ENCODE data around the gene RPL36A.

RPL36A gene

DNA sequence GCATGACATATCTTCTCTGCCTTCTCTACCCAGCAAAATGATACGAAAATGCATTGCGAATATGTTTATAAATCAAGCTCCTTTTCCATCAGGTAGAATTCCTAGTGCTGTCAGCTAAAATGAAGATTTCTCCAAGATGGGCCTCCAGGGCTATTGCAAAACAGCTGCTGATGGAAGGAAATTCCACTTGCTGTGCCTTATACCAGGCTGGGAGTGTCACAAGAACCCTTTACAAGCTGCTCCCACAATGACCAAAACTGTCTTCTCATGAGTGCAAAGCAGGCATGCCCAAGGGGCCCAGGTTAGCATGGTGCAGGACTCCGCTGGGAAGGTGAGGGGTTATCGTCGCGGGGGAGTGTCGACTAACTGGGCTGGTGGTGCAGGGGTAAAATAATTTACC, 25.9 kb downstream of the RPL36A start:
- TF ChIP-seq, protein P1, sequence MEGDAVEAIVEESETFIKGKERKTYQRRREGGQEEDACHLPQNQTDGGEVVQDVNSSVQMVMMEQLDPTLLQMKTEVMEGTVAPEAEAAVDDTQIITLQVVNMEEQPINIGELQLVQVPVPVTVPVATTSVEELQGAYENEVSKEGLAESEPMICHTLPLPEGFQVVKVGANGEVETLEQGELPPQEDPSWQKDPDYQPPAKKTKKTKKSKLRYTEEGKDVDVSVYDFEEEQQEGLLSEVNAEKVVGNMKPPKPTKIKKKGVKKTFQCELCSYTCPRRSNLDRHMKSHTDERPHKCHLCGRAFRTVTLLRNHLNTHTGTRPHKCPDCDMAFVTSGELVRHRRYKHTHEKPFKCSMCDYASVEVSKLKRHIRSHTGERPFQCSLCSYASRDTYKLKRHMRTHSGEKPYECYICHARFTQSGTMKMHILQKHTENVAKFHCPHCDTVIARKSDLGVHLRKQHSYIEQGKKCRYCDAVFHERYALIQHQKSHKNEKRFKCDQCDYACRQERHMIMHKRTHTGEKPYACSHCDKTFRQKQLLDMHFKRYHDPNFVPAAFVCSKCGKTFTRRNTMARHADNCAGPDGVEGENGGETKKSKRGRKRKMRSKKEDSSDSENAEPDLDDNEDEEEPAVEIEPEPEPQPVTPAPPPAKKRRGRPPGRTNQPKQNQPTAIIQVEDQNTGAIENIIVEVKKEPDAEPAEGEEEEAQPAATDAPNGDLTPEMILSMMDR (IDR thresholded peaks at IDR 0.05; ENCODE audit: low read depth, low read length): no peak
- no peak overlapping the region for H3K4me3 ChIP-seq (ENCODE audit: low read depth, low read length)

DNA sequence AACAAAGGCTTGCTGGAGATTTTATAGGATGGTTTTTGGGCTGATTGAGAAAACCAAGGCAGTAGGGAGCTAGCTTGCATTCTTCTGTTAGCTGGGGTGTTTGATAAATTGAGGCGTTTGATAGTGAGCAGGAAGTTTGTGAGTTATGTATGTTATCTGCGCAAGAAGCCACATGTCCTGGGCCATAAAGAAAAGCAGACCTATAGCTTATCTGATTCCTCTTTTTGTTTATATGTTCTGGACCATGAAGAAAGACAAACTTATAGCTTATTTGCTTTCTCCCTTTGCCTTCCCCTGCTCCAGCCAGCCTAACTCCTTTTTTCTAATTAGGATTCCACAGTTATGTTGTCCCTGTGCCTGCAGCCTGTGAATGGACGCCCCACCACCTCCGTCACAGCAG, 26.4 kb downstream of the RPL36A start:
- H3K4me3 ChIP-seq (ENCODE audit: low read depth, low read length): no peak overlapping the region

DNA sequence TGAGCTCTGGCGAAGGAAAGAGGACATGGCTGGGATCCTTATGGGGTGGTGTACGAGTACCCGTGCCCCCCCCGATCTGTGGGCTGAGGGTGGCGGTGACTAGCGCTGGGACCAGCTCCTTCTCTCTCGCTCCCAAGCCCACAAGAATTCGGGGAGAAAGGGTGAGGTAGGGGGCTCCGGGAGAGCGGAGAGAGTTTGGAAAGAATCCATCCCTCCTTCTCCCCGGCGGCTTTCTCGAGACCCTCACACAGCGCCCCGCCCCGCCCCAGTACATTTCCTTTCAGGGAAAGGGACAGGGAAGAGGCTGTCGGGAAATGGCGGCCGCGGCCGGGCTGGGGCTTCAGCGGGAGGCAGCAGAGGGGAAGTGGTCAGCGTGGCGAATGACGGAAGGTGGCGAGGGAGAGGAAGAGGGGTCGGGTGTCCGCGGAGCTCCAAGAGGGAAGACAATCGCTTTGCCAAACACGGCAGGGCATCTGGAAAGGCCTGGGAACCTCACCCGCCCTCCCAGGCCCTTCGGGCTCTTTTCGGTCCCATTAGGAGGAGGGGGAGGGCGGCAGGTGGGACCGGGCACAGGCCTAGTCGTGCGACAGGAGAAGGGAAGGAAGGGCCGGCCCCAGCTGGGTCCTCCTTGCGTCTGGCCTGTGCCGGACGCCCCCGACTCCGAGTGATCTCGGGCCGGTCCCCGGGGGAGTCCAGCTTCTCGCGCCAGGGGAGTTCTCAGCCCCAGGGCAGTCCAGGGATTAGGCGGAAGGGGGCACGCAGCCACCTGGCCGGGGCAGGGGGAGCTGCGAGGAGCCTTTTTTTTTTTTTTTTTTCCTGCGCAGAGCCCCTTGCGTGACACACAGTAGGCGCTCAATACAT, 27.4 kb downstream of the RPL36A start:
- H3K4me3 ChIP-seq (ENCODE audit: low read depth, low read length): peak overlapping the region; percentile 52
- TF ChIP-seq, protein P1 (IDR thresholded peaks at IDR 0.05; ENCODE audit: low read depth, low read length): no peak

More for the DNA sequence above, 26.4 kb downstream of the RPL36A start:
- TF ChIP-seq, protein P1 (IDR thresholded peaks at IDR 0.05; ENCODE audit: low read depth, low read length): no peak

DNA sequence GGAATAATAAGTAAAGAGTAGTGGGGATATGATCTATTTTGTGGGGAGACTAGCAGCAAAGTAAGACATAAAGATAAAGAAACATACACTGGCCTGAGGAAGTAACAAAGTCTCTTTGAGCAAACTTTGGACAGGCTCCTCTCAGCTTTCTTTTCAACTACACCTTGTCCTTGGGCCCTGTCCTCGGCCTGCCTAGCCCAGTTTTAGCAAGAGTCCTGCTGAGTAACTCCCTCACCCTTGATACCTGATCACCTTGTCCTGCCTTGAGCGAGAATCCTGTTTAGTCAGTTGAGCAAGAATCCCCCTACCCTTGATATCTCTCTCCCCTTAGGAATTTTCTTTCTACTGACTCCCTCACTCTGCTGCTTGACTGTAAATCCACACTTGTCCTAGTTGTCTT, 28.7 kb downstream of the RPL36A start:
- no peak overlapping the region for H3K4me3 ChIP-seq (ENCODE audit: low read depth, low read length)
- TF ChIP-seq, protein P1 (IDR thresholded peaks at IDR 0.05; ENCODE audit: low read depth, low read length): no peak

DNA sequence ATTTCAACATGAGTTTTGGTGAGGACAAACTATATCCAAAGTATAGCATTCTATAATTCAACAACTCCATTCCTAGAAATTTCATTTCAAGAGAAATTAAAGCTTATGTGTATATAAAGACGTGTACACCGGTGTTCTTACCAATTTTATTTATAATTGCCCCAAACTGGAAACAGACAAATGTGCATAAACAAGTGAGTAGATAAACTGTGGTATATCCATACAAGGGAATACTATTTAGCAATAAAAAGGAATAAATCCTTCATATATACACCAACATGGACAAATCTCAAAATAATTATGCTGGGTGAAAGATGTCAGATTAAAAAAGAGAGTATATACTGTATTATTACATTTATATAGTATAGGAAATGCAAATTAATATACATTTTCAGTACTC, 37.1 kb downstream of the RPL36A start:
- H3K4me3 ChIP-seq (ENCODE audit: low read depth, low read length): no peak overlapping the region
- TF ChIP-seq, protein P1 (IDR thresholded peaks at IDR 0.05; ENCODE audit: low read depth, low read length): no peak

DNA sequence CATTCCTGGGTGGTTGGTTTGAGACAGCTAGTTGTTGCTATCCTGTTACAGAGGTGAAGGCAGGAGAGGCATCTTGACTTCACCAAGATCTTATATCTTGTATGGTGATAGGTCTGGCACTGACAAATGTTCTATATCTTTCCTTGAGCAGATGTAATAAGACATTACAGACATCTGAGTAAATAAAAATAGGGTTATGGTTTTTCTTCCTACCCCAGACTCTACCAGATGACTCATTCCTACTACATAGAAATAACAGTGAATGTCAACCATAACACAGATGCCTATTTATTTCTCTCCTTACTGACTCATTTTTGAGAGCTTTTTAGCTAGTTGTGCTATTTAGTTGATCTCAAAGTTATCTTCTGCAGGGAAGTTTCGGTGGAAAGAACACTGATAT, 39.1 kb downstream of the RPL36A start:
- no peak overlapping the region for H3K4me3 ChIP-seq (ENCODE audit: low read depth, low read length)
- TF ChIP-seq, protein P1 (IDR thresholded peaks at IDR 0.05; ENCODE audit: low read depth, low read length): no peak

DNA sequence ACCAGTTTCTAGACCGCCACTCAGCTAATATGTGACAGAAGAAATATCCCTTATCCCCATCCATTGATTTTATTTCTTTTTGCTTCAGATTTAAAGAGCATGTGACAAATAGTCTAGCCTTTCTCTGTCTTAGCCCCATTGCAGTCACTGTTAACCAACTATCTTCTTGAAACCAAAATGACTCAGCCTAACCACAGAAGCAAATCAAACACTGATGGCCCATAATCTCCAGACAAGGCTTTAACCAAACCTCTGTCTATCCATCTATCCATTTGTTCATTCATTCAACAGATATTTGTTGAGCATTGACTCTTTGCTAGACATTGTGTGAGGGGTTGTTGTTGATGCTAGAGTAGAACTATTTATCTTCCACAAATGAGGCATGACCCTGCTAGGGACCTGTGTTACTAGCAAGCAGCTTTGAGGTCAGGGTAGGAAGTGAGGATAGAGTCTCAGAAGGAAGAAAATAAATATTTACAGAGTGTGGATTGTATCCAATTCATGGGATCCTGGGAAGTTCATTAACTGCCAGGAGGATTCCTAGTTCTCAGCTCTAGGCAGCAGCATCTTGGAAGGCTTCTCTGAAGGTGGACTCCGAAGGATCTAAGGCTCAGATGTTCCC, 39.8 kb downstream of the RPL36A start:
- no peak overlapping the region for H3K4me3 ChIP-seq (ENCODE audit: low read depth, low read length)
- TF ChIP-seq, protein P1 (IDR thresholded peaks at IDR 0.05; ENCODE audit: low read depth, low read length): no peak
